Smooth muscle cell (in vitro differentiated cells): Measurements from ENCODE around the gene KNL1. TPM values are rescaled to one million over a fixed set of nuclear protein-coding genes. Genes with fewer than 3 reads are reported as not detected.
A peak's percentile ranks its signal among the peaks of the same experiment; 100 is the strongest.

Experiments
- DNase-seq: peaks from one replicate; lab custom pipeline; 2025; ENCODE audit not compliant: unreplicated experiment; lab: John Stamatoyannopoulos, UW
- H2AFZ ChIP-seq: fragments of 200-600 bp; sonication (generic); 2 replicates; pipeline ENCODE4 v1.6.0; 2016; ENCODE audit warnings: antibody characterized with exemption, low read depth, mild to moderate bottlenecking
- H3F3A ChIP-seq: fragments of 200-600 bp; sonication (generic); 2 replicates; pipeline ENCODE4 v1.6.0; 2017; ENCODE audit warnings: antibody characterized with exemption, low read depth
- H3K27ac ChIP-seq: fragments of 200-600 bp; sonication (generic); 2 replicates; pipeline ENCODE4 v1.5.1; 2016; ENCODE audit warnings: low read depth, mild to moderate bottlenecking
- H3K27me3 ChIP-seq: fragments of 200-600 bp; sonication (generic); 2 replicates; pipeline ENCODE4 v1.6.1; 2016; ENCODE audit warnings: low read depth, mild to moderate bottlenecking
- H3K36me3 ChIP-seq: fragments of 200-600 bp; sonication (generic); 2 replicates; pipeline ENCODE4 v1.5.1; 2016; ENCODE audit warnings: low read depth
- H3K4me1 ChIP-seq: fragments of 200-600 bp; sonication (generic); 2 replicates; pipeline ENCODE4 v1.5.1; 2016; ENCODE audit warnings: low read depth
- H3K4me2 ChIP-seq: fragments of 200-600 bp; sonication (generic); 2 replicates; pipeline ENCODE4 v1.6.0; 2016; ENCODE audit warnings: mild to moderate bottlenecking
- H3K4me3 ChIP-seq: fragments of 200-600 bp; sonication (generic); 2 replicates; pipeline ENCODE4 v1.5.1; 2016; ENCODE audit warnings: mild to moderate bottlenecking
- H3K79me2 ChIP-seq: fragments of 200-600 bp; sonication (generic); 2 replicates; pipeline ENCODE4 v1.6.0; 2016; ENCODE audit warnings: low read depth, mild to moderate bottlenecking
- H3K9ac ChIP-seq: fragments of 200-600 bp; sonication (generic); 2 replicates; pipeline ENCODE4 v1.6.0; 2016; ENCODE audit warnings: low read depth
- H3K9me3 ChIP-seq: fragments of 200-600 bp; sonication (generic); replicated peaks from 2 replicates; pipeline ENCODE4 v1.5.1; 2016; ENCODE audit warnings: low read depth
- H4K20me1 ChIP-seq: fragments of 200-600 bp; sonication (generic); 2 replicates; pipeline ENCODE4 v1.6.0; 2016; ENCODE audit warnings: low read depth
- WGBS: methylation state at CpG from one replicate; pipeline ENCODE4 v1.1.7; 2016; ENCODE audit warnings: low lambda C conversion rate; 5-methylcytosine and 5-hydroxymethylcytosine counted together
- polyA plus RNA-seq: library from polyadenylated mRNA; unstranded; fragments of >200 nt; fragmentation: Nextera tagmentation; extraction: Ambion mirVana; gene quantifications from 2 replicates; pipeline ENCODE4 v1.2.1, GENCODE V29; 2016
- total RNA-seq: library from RNA; depleted of rRNA; stranded (reverse); fragments of >200 nt; gene quantifications from 2 replicates; pipeline ENCODE4 v1.2.3, GENCODE V29; 2014
- TF ChIP-seq, protein P1 (sequence below): fragments of 200-600 bp; sonication (generic); IDR thresholded peaks from 2 replicates; pipeline ENCODE4 v1.5.1; 2017; ENCODE audit warnings: borderline replicate concordance, mild to moderate bottlenecking, antibody characterized with exemption; ENCODE audit not compliant: insufficient read depth, poor library complexity, severe bottlenecking

KNL1 gene
- total and polyA plus RNA-seq, 2 experiments from 2014 or later: 3.1 to 10.8 TPM

DNA sequence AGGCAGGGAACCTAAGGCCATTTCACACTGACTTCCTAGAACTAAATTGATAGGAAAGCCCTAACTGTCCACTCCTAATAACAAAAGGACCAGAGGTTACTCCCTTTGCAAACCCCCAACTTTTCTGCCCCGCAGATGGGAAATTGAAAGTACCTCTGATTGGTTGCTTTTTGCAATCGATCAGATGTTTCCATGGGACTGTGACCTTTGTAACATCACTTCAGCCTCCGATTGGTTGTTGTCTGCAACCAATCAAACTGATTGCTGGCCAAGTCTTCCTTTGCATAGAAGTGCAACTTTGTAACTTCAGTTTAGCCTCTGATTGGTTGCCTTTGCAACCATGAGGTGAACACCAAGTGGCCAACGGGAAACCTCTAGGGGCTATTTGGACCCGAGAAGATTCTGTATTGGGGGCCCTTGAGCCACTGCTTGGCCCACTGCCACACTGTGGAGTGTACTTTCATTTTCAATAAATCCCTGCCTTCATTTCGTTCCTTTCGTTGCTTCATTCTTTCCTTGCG is 11.3 kb upstream of the KNL1 start:
- H3K79me2 ChIP-seq: no peaks in the 10 kb centered on the region
- no peaks in the 10 kb centered on the region for H3K9me3 ChIP-seq
- H3K4me1 ChIP-seq: no peaks in the 10 kb centered on the region
- DNase-seq: no peak
- H4K20me1 ChIP-seq: no peaks in the 10 kb centered on the region
- no peak overlapping the region for H2AFZ ChIP-seq
- TF ChIP-seq, protein P1, sequence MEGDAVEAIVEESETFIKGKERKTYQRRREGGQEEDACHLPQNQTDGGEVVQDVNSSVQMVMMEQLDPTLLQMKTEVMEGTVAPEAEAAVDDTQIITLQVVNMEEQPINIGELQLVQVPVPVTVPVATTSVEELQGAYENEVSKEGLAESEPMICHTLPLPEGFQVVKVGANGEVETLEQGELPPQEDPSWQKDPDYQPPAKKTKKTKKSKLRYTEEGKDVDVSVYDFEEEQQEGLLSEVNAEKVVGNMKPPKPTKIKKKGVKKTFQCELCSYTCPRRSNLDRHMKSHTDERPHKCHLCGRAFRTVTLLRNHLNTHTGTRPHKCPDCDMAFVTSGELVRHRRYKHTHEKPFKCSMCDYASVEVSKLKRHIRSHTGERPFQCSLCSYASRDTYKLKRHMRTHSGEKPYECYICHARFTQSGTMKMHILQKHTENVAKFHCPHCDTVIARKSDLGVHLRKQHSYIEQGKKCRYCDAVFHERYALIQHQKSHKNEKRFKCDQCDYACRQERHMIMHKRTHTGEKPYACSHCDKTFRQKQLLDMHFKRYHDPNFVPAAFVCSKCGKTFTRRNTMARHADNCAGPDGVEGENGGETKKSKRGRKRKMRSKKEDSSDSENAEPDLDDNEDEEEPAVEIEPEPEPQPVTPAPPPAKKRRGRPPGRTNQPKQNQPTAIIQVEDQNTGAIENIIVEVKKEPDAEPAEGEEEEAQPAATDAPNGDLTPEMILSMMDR: no peak
- 91% methylated on average over 8 of the region's 8 CpGs for WGBS
- H3K4me2 ChIP-seq: no peak overlapping the region
- no peaks in the 10 kb centered on the region for H3K36me3 ChIP-seq
- H3K4me3 ChIP-seq: no peak overlapping the region
- no peaks in the 10 kb centered on the region for H3K27me3 ChIP-seq
- no peak overlapping the region for H3K9ac ChIP-seq
- no peak overlapping the region for H3K27ac ChIP-seq
- H3F3A ChIP-seq: no peaks in the 10 kb centered on the region

DNA sequence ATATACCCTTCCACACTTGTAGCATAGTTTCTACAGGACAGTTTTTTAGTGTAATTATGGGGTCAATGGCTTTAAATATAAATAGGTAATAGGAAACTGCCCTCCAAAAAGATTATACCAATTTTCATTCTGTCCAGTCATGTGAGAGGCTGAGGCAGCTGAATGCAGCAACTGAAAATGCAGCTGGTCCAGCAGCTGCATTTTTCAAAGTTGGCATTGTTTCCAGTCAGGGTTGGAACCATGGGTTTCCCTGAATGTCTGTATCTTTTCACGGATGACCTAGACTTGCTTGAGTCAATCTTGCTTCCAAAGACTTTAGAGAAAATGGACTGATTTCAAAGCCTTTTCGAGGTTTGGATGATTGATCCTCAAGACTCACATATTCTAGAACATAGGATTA is 9.9 kb upstream of the KNL1 start:
- no peak overlapping the region for H3K4me2 ChIP-seq
- no peak overlapping the region for H2AFZ ChIP-seq
- no peaks in the 10 kb centered on the region for H3K79me2 ChIP-seq
- 43% methylated on average over 2 of the region's 2 CpGs for WGBS
- no peak overlapping the region for H3K27ac ChIP-seq
- H3K4me3 ChIP-seq: no peak overlapping the region
- H4K20me1 ChIP-seq: no peaks in the 10 kb centered on the region
- TF ChIP-seq, protein P1: no peak
- H3K9ac ChIP-seq: no peak overlapping the region
- DNase-seq: no peak
- no peaks in the 10 kb centered on the region for H3K4me1 ChIP-seq
- no peaks in the 10 kb centered on the region for H3K27me3 ChIP-seq
- no peaks in the 10 kb centered on the region for H3F3A ChIP-seq
- H3K9me3 ChIP-seq: no peaks in the 10 kb centered on the region
- H3K36me3 ChIP-seq: no peaks in the 10 kb centered on the region

DNA sequence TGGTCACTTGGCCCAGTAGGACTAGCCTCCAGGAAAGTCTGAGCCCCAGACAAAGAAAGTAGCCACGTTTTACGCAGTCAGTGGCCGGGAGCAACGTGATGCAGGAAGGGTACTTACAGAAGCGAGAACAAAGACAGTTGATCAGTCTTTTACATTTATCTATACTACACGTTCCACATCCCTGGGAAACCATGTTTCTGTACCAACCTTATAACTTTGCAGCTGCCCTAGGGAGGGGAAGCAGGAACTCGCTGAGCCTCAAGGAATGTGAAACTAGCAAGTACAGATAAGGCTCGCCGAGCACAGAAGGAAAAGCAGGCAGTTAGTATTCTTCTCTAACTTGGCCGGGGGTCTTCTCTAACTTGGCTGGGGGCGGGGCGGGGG is 3.4 kb upstream of the KNL1 start:
- Histone ChIP-seq H3K9ac (no peak overlapping the region), H3K4me1 (peaks cover 10% of the 10 kb centered on the region), H3K36me3 (no peaks in the 10 kb centered on the region), H4K20me1 (no peaks in the 10 kb centered on the region), H3K4me3 (peak overlapping the region; percentile 31), H2AFZ (peak overlapping the region; percentile 67), H3K79me2 (peaks cover 2% of the 10 kb centered on the region), H3K4me2 (peak overlapping the region; percentile 70), H3K27me3 (no peaks in the 10 kb centered on the region), H3F3A (no peaks in the 10 kb centered on the region), H3K9me3 (no peaks in the 10 kb centered on the region), H3K27ac (no peak overlapping the region)
- no peak for DNase-seq
- 44% methylated on average over 12 of the region's 12 CpGs for WGBS
- TF ChIP-seq, protein P1: no peak

DNA sequence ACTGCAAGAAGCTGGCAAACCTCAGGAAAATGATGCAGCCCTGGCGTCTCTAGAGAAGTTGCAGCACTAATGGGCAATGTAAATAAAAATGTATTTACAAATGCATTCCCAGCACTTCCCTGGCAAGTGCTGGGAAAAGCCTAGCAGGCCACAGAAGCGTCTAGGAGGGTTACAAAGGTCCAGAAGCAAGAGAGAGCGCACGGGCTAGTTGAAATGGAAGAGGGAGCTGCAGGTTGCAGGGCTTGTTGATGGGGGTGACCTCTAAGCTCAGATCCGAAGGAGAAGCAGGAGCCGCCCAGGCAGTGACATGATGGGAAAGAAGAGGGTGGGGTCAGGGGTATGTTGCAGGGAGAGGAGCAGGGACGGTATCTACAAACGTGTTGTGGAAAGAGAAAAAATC is 2.7 kb upstream of the KNL1 start:
- Histone ChIP-seq H3K4me1 (peaks cover 11% of the 10 kb centered on the region), H3K27ac (no peak overlapping the region), H2AFZ (no peak overlapping the region), H3K79me2 (peaks cover 9% of the 10 kb centered on the region), H3K9me3 (no peaks in the 10 kb centered on the region), H3K4me3 (no peak overlapping the region), H3K4me2 (no peak overlapping the region), H3F3A (no peaks in the 10 kb centered on the region), H3K36me3 (no peaks in the 10 kb centered on the region), H4K20me1 (no peaks in the 10 kb centered on the region), H3K27me3 (no peaks in the 10 kb centered on the region), H3K9ac (no peak overlapping the region)
- 49% methylated on average over 8 of the region's 8 CpGs for WGBS
- DNase-seq: no peak
- TF ChIP-seq, protein P1: no peak
